Lower leg skin (tissue), 3 donors: ENCODE measurements around the gene TLR6.

Experiments used
- CTCF ChIP-seq, 3 donors: fragments of 450-650 bp; IDR thresholded peaks; one replicate each; pipeline ENCODE4 v1.5.1; 2016; ENCODE audit warnings: antibody characterized with exemption in 3 of 3, mild to moderate bottlenecking in 3 of 3, moderate library complexity in 2 of 3
- POLR2A ChIP-seq, 2 donors: fragments of 450-650 bp; IDR thresholded peaks; one replicate each; pipeline ENCODE4 v1.6.1; 2016 to 2017; ENCODE audit warnings: antibody characterized with exemption in 2 of 2, mild to moderate bottlenecking in 1 of 2, moderate library complexity in 1 of 2

GRCh38 chr4:38787693-38788092, 68.9 kb downstream of the TLR6 start:
- no peak for TF ChIP-seq POLR2A (IDR thresholded peaks at IDR 0.05)
- TF ChIP-seq CTCF (IDR thresholded peaks at IDR 0.05), result no peak
